GM19463 (cell line): Measurements from ENCODE around the gene PIP5K1B.

Experiments
- ATAC-seq: cut with Tn5 transposase; IDR thresholded peaks from one replicate; pipeline ENCODE4 v1.9.1; 2021; ENCODE audit warnings: mild to moderate bottlenecking, moderate library complexity; ENCODE audit not compliant: unreplicated experiment

PIP5K1B gene

GRCh38 chr9:68897577-68898145 lies 192.6 kb downstream of the PIP5K1B start:
- ATAC-seq, result no peak

- ATAC-seq, result no peak
Observed at GRCh38 chr9:68898781-68899439, 193.9 kb downstream of the PIP5K1B start.

- ATAC-seq, result no peak
Observed at GRCh38 chr9:68904454-68904853, 199.4 kb downstream of the PIP5K1B start.

GRCh38 chr9:68905129-68905528 lies 200.1 kb downstream of the PIP5K1B start:
- ATAC-seq, result no peak

GRCh38 chr9:68907910-68908309 lies 202.9 kb downstream of the PIP5K1B start:
- no peak for ATAC-seq

- peak; percentile 60 for ATAC-seq
Observed at GRCh38 chr9:68912561-68912960, 207.5 kb downstream of the PIP5K1B start.

GRCh38 chr9:68913054-68913453 lies 208.0 kb downstream of the PIP5K1B start:
- ATAC-seq, result no peak

GRCh38 chr9:68914751-68915150 lies 209.7 kb downstream of the PIP5K1B start:
- no peak for ATAC-seq

GRCh38 chr9:68919661-68920060 lies 214.6 kb downstream of the PIP5K1B start:
- no peak for ATAC-seq

- ATAC-seq, result no peak
Observed at GRCh38 chr9:68920921-68921320, 215.9 kb downstream of the PIP5K1B start.

GRCh38 chr9:68923480-68923879 lies 218.4 kb downstream of the PIP5K1B start:
- ATAC-seq, result no peak

- ATAC-seq, result no peak
Observed at GRCh38 chr9:68925175-68925574, 220.1 kb downstream of the PIP5K1B start.

GRCh38 chr9:68927165-68927564 lies 222.1 kb downstream of the PIP5K1B start:
- no peak for ATAC-seq

GRCh38 chr9:68931821-68932220 lies 226.8 kb downstream of the PIP5K1B start:
- no peak for ATAC-seq

GRCh38 chr9:68932458-68932857 lies 227.4 kb downstream of the PIP5K1B start:
- ATAC-seq, result no peak

GRCh38 chr9:68933434-68934328 lies 228.6 kb downstream of the PIP5K1B start:
- ATAC-seq, result peak; percentile 96

GRCh38 chr9:68934329-68934644 lies 229.2 kb downstream of the PIP5K1B start:
- no peak for ATAC-seq

GRCh38 chr9:68940573-68940972 lies 235.5 kb downstream of the PIP5K1B start:
- ATAC-seq, result no peak

- ATAC-seq, result no peak
Observed at GRCh38 chr9:68941780-68942459, 236.9 kb downstream of the PIP5K1B start.

GRCh38 chr9:68942790-68943189 lies 237.8 kb downstream of the PIP5K1B start:
- no peak for ATAC-seq

GRCh38 chr9:68947015-68947414 lies 242.0 kb downstream of the PIP5K1B start:
- ATAC-seq, result no peak
